Measurements from ENCODE around the gene DCD. TPM values are rescaled to one million over a fixed set of nuclear protein-coding genes. Genes with fewer than 3 reads are reported as not detected.
"Not testable (repeated sequence)": the region's sequence is repeated elsewhere in the genome, so short reads cannot be mapped to it uniquely, and the experiment has no call there.

The DCD gene
- total RNA-seq, 1 donor from 2014 or later: not detected

- no peak overlapping the region for H3K27ac Mint-ChIP-seq (ENCODE audit: unreplicated experiment)
- H3K4me3 ChIP-seq (ENCODE audit: insufficient read depth, low read depth, low read length): no peak overlapping the region
- H3K27me3 Mint-ChIP-seq (ENCODE audit: low read depth, unreplicated experiment): peaks cover 36% of the 10 kb centered on the region
- H3K9me3 Mint-ChIP-seq (ENCODE audit: unreplicated experiment): peaks cover 2% of the 10 kb centered on the region
- no peak for TF ChIP-seq EZH2 (IDR thresholded peaks at IDR 0.05; ENCODE audit: insufficient read depth, low read length)
- TF ChIP-seq, protein P1, sequence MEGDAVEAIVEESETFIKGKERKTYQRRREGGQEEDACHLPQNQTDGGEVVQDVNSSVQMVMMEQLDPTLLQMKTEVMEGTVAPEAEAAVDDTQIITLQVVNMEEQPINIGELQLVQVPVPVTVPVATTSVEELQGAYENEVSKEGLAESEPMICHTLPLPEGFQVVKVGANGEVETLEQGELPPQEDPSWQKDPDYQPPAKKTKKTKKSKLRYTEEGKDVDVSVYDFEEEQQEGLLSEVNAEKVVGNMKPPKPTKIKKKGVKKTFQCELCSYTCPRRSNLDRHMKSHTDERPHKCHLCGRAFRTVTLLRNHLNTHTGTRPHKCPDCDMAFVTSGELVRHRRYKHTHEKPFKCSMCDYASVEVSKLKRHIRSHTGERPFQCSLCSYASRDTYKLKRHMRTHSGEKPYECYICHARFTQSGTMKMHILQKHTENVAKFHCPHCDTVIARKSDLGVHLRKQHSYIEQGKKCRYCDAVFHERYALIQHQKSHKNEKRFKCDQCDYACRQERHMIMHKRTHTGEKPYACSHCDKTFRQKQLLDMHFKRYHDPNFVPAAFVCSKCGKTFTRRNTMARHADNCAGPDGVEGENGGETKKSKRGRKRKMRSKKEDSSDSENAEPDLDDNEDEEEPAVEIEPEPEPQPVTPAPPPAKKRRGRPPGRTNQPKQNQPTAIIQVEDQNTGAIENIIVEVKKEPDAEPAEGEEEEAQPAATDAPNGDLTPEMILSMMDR (IDR thresholded peaks at IDR 0.05; ENCODE audit: insufficient read depth, low read depth, low read length): no peak
- no peak for DNase-seq (ENCODE audit: low read depth)
- H4K20me1 ChIP-seq (ENCODE audit: insufficient read depth, low read length): no peaks in the 10 kb centered on the region
- H3K27ac ChIP-seq (ENCODE audit: low read depth, low read length): no peak overlapping the region
- H3K4me1 Mint-ChIP-seq (ENCODE audit: low read depth, unreplicated experiment): no peaks in the 10 kb centered on the region
- H2AFZ ChIP-seq (ENCODE audit: low read depth, low read length): no peak overlapping the region
- peaks cover 5% of the 10 kb centered on the region for H3K27me3 ChIP-seq (ENCODE audit: insufficient read depth, low read length)
- H3K9me3 ChIP-seq (ENCODE audit: insufficient read depth, low read depth, low read length): no peaks in the 10 kb centered on the region
- H3K9ac ChIP-seq (ENCODE audit: low read length): no peak overlapping the region
- H3K79me2 ChIP-seq (ENCODE audit: insufficient read depth, low read length): no peaks in the 10 kb centered on the region
- no peak overlapping the region for H3K4me2 ChIP-seq (ENCODE audit: low read length)
- H3K36me3 Mint-ChIP-seq (ENCODE audit: low read depth, unreplicated experiment): no peaks in the 10 kb centered on the region
- H3K4me3 Mint-ChIP-seq (ENCODE audit: unreplicated experiment): no peak overlapping the region
- no peak for FAIRE-seq
- H3K4me1 ChIP-seq (ENCODE audit: insufficient read depth, low read length): no peaks in the 10 kb centered on the region
- H3K36me3 ChIP-seq (ENCODE audit: insufficient read depth, low read length): no peaks in the 10 kb centered on the region
These were observed 1.7 kb upstream of the DCD start for GRCh38 chr12:54649825-54650224.

- no peaks in the 10 kb centered on the region for H3K79me2 ChIP-seq (ENCODE audit: insufficient read depth, low read length)
- Mint-ChIP-seq H3K9me3 (ENCODE audit: unreplicated experiment) (peaks cover 7% of the 10 kb centered on the region), H3K36me3 (ENCODE audit: low read depth, unreplicated experiment) (no peaks in the 10 kb centered on the region), H3K4me1 (ENCODE audit: low read depth, unreplicated experiment) (no peaks in the 10 kb centered on the region), H3K27ac (ENCODE audit: unreplicated experiment) (no peak overlapping the region), H3K27me3 (ENCODE audit: low read depth, unreplicated experiment) (peaks cover 35% of the 10 kb centered on the region), H3K4me3 (ENCODE audit: unreplicated experiment) (no peak overlapping the region)
- H4K20me1 ChIP-seq (ENCODE audit: insufficient read depth, low read length): no peaks in the 10 kb centered on the region
- H3K4me2 ChIP-seq (ENCODE audit: low read length): no peak overlapping the region
- no peaks in the 10 kb centered on the region for H3K4me1 ChIP-seq (ENCODE audit: insufficient read depth, low read length)
- no peak overlapping the region for H3K4me3 ChIP-seq (ENCODE audit: insufficient read depth, low read depth, low read length)
- peaks cover 2% of the 10 kb centered on the region for H3K9me3 ChIP-seq (ENCODE audit: insufficient read depth, low read depth, low read length)
- TF ChIP-seq EZH2 (IDR thresholded peaks at IDR 0.05; ENCODE audit: insufficient read depth, low read length): no peak
- TF ChIP-seq, protein P1 (IDR thresholded peaks at IDR 0.05; ENCODE audit: insufficient read depth, low read depth, low read length): no peak
- no peak overlapping the region for H3K9ac ChIP-seq (ENCODE audit: low read length)
- no peaks in the 10 kb centered on the region for H3K36me3 ChIP-seq (ENCODE audit: insufficient read depth, low read length)
- DNase-seq (ENCODE audit: low read depth) (no peak), FAIRE-seq (no peak)
- peaks cover under 1% of the 10 kb centered on the region for H3K27me3 ChIP-seq (ENCODE audit: insufficient read depth, low read length)
- H2AFZ ChIP-seq (ENCODE audit: low read depth, low read length): no peak overlapping the region
- H3K27ac ChIP-seq (ENCODE audit: low read depth, low read length): no peak overlapping the region
These were observed 6.6 kb downstream of the DCD start for GRCh38 chr12:54641554-54641953.

DNA sequence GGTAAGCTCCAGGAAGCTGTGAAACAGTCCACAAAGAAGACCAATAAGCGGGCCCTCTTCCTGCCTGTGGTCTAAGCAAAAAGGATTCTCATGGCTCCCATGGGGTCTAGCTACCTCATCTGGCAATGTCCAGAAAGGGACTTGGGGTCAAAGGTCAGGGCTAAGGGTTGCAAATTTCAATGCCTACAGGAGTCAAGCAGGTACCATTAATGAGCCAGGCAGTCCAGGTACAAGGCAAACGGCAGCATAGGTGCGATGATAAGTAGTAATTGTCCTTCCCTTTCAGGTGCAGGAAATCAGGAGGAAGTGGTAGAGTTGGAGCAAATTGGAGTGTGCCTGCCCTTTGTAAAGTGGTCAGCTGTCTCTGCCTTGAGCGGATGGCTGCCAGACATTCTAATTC, 7.1 kb downstream of the DCD start:
- no peak overlapping the region for H3K4me3 ChIP-seq (ENCODE audit: insufficient read depth, low read depth, low read length)
- Mint-ChIP-seq H3K9me3 (ENCODE audit: unreplicated experiment) (peaks cover 7% of the 10 kb centered on the region), H3K4me1 (ENCODE audit: low read depth, unreplicated experiment) (no peaks in the 10 kb centered on the region), H3K36me3 (ENCODE audit: low read depth, unreplicated experiment) (no peaks in the 10 kb centered on the region), H3K4me3 (ENCODE audit: unreplicated experiment) (no peak overlapping the region), H3K27ac (ENCODE audit: unreplicated experiment) (no peak overlapping the region), H3K27me3 (ENCODE audit: low read depth, unreplicated experiment) (peaks cover 31% of the 10 kb centered on the region)
- H3K4me2 ChIP-seq (ENCODE audit: low read length): no peak overlapping the region
- TF ChIP-seq, protein P1 (IDR thresholded peaks at IDR 0.05; ENCODE audit: insufficient read depth, low read depth, low read length): no peak
- TF ChIP-seq EZH2 (IDR thresholded peaks at IDR 0.05; ENCODE audit: insufficient read depth, low read length): no peak
- H3K79me2 ChIP-seq (ENCODE audit: insufficient read depth, low read length): no peaks in the 10 kb centered on the region
- no peaks in the 10 kb centered on the region for H3K36me3 ChIP-seq (ENCODE audit: insufficient read depth, low read length)
- H3K4me1 ChIP-seq (ENCODE audit: insufficient read depth, low read length): no peaks in the 10 kb centered on the region
- peaks cover 2% of the 10 kb centered on the region for H3K9me3 ChIP-seq (ENCODE audit: insufficient read depth, low read depth, low read length)
- no peak overlapping the region for H2AFZ ChIP-seq (ENCODE audit: low read depth, low read length)
- no peak overlapping the region for H3K27ac ChIP-seq (ENCODE audit: low read depth, low read length)
- no peaks in the 10 kb centered on the region for H3K27me3 ChIP-seq (ENCODE audit: insufficient read depth, low read length)
- DNase-seq (ENCODE audit: low read depth) (no peak), FAIRE-seq (no peak)
- H3K9ac ChIP-seq (ENCODE audit: low read length): no peak overlapping the region
- H4K20me1 ChIP-seq (ENCODE audit: insufficient read depth, low read length): no peaks in the 10 kb centered on the region

DNA sequence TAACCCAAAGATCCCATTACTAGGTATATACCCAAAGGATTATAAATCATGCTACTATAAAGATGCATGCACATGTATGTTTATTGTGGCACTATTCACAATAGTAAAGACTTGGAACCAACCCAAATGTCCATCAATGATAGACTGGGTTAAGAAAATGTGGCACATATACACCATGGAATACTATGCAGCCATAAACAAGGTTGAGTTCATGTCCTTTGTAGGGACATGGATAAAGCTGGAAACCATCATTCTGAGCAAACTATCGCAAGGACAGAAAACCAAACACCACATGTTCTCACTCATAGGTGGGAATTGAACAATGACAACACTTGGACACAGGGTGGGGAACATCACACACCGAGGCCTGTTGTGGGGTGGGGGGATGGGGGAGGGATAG, 9.1 kb downstream of the DCD start:
- not testable (repeated sequence) for H3K9me3 ChIP-seq (ENCODE audit: insufficient read depth, low read depth, low read length); H3K9ac ChIP-seq (ENCODE audit: low read length); H3K4me3 ChIP-seq (ENCODE audit: insufficient read depth, low read depth, low read length); DNase-seq (ENCODE audit: low read depth); H3K27ac ChIP-seq (ENCODE audit: low read depth, low read length); H3K27me3 ChIP-seq (ENCODE audit: insufficient read depth, low read length); H4K20me1 ChIP-seq (ENCODE audit: insufficient read depth, low read length); H3K4me1 Mint-ChIP-seq (ENCODE audit: low read depth, unreplicated experiment); H2AFZ ChIP-seq (ENCODE audit: low read depth, low read length); H3K4me2 ChIP-seq (ENCODE audit: low read length); FAIRE-seq; H3K27ac Mint-ChIP-seq (ENCODE audit: unreplicated experiment); H3K4me1 ChIP-seq (ENCODE audit: insufficient read depth, low read length); H3K36me3 ChIP-seq (ENCODE audit: insufficient read depth, low read length); H3K79me2 ChIP-seq (ENCODE audit: insufficient read depth, low read length); H3K4me3 Mint-ChIP-seq (ENCODE audit: unreplicated experiment); H3K36me3 Mint-ChIP-seq (ENCODE audit: low read depth, unreplicated experiment)
- Mint-ChIP-seq H3K27me3 (ENCODE audit: low read depth, unreplicated experiment) (peaks cover 27% of the 10 kb centered on the region), H3K9me3 (ENCODE audit: unreplicated experiment) (peaks cover 13% of the 10 kb centered on the region)

Measured in astrocyte (in vitro differentiated cells and primary cell).